GM12891 (cell line): ENCODE measurements around the gene ZNF236.
A peak's percentile ranks its signal among the peaks of the same experiment; 100 is the strongest.
"Not testable (repeated sequence)": the region's sequence is repeated elsewhere in the genome, so short reads cannot be mapped to it uniquely, and the experiment has no call there.

ENCODE experiments used
- DNase-seq: peaks from one replicate; pipeline ENCODE4 v3.0.0; 2011; ENCODE audit warnings: low spot score; ENCODE audit not compliant: insufficient read length
- FAIRE-seq: peaks from 2 replicates; lab custom pipeline; 2011; peaks lifted over from hg19 to GRCh38; lab: Jason Lieb, UNC
- PAX5 ChIP-seq: IDR thresholded peaks from 2 replicates; pipeline ENCODE4 v1.6.1; 2011; ENCODE audit warnings: low read length, moderate library complexity, mild to moderate bottlenecking; ENCODE audit not compliant: insufficient read depth, severe bottlenecking
- POLR2A ChIP-seq: IDR thresholded peaks from 2 replicates; pipeline ENCODE4 v1.6.1; 2011; ENCODE audit warnings: low read depth, low read length, control low read depth
- POLR2AphosphoS5 ChIP-seq: IDR thresholded peaks from 2 replicates; pipeline ENCODE4 v1.6.1; 2011; ENCODE audit warnings: low read depth, low read length, control low read depth
- POU2F2 ChIP-seq: IDR thresholded peaks from 2 replicates; pipeline ENCODE4 v1.6.1; 2011; ENCODE audit warnings: low read depth, mild to moderate bottlenecking, control low read depth, low read length, moderate library complexity
- SPI1 ChIP-seq: IDR thresholded peaks from 2 replicates; pipeline ENCODE4 v1.6.1; 2011; ENCODE audit warnings: low read depth, low read length, control low read depth
- TAF1 ChIP-seq: IDR thresholded peaks from 2 replicates; pipeline ENCODE4 v1.6.1; 2011; ENCODE audit warnings: low read depth, low read length, control low read depth

ZNF236 gene

GRCh38 chr18:76985156-76985950 lies 163.0 kb downstream of the ZNF236 start:
- FAIRE-seq (no peak), DNase-seq (no peak)
- TF ChIP-seq PAX5 (no peak), POLR2A (no peak), POU2F2 (no peak), TAF1 (no peak), POLR2AphosphoS5 (no peak), SPI1 (no peak)

GRCh38 chr18:76985951-76986236 lies 163.5 kb downstream of the ZNF236 start:
- FAIRE-seq (no peak), DNase-seq (no peak)
- TF ChIP-seq SPI1, result no peak
- TF ChIP-seq TAF1, result no peak
- no peak for TF ChIP-seq POU2F2
- no peak for TF ChIP-seq POLR2A
- no peak for TF ChIP-seq PAX5
- no peak for TF ChIP-seq POLR2AphosphoS5

GRCh38 chr18:76986406-76986805 lies 164.0 kb downstream of the ZNF236 start:
- FAIRE-seq (no peak), DNase-seq (no peak)
- TF ChIP-seq POLR2AphosphoS5 (no peak), TAF1 (no peak), PAX5 (no peak), POLR2A (no peak), SPI1 (no peak), POU2F2 (no peak)

GRCh38 chr18:76988031-76988826 lies 165.9 kb downstream of the ZNF236 start:
- FAIRE-seq (no peak), DNase-seq (no peak)
- TF ChIP-seq PAX5 (no peak), POLR2AphosphoS5 (no peak), SPI1 (no peak), POU2F2 (no peak), POLR2A (no peak), TAF1 (no peak)

- TF ChIP-seq PAX5 (no peak), SPI1 (no peak), POU2F2 (no peak), POLR2A (no peak), TAF1 (no peak), POLR2AphosphoS5 (no peak)
- DNase-seq (no peak), FAIRE-seq (no peak)
Measured at GRCh38 chr18:76988827-76989646, 166.7 kb downstream of the ZNF236 start.

GRCh38 chr18:76989647-76990190 lies 167.4 kb downstream of the ZNF236 start:
- no peak for DNase-seq
- no peak for TF ChIP-seq SPI1
- TF ChIP-seq TAF1, result no peak
- TF ChIP-seq POLR2AphosphoS5, result no peak
- no peak for TF ChIP-seq POLR2A
- no peak for TF ChIP-seq POU2F2
- no peak for TF ChIP-seq PAX5
- FAIRE-seq, result no peak

GRCh38 chr18:76990343-76991020 lies 168.1 kb downstream of the ZNF236 start:
- not testable (repeated sequence) for DNase-seq, FAIRE-seq

GRCh38 chr18:76991021-76991688 lies 168.8 kb downstream of the ZNF236 start:
- no peak for TF ChIP-seq SPI1
- TF ChIP-seq PAX5, result no peak
- no peak for TF ChIP-seq POLR2AphosphoS5
- no peak for TF ChIP-seq POLR2A
- TF ChIP-seq POU2F2, result no peak
- TF ChIP-seq TAF1, result no peak
- DNase-seq, result no peak
- peak; percentile 28 for FAIRE-seq

More at GRCh38 chr18:76990343-76991020, 168.1 kb downstream of the ZNF236 start:
- peak; percentile 28; the same call in 1 of the 2 replicates for TF ChIP-seq SPI1
